ENCODE measurements around the gene CRMP1.

- TF ChIP-seq CTCF (IDR thresholded peaks at IDR 0.05) = no peak
- TF ChIP-seq POLR2AphosphoS5 (IDR thresholded peaks at IDR 0.05) = no peak
- no peak for TF ChIP-seq POLR2A (IDR thresholded peaks at IDR 0.05)
Measured at GRCh38 chr4:5867866-5868265, 25.0 kb downstream of the CRMP1 start.

Measured in breast epithelium (tissue), 3 donors.